GM21390 (cell line): ENCODE measurements around the gene NPB.

Experiments used
- ATAC-seq: cut with Tn5 transposase; IDR thresholded peaks from one replicate; pipeline ENCODE4 v1.9.1; 2021; ENCODE audit not compliant: unreplicated experiment

NPB gene

GRCh38 chr17:81911277-81911961, 9.4 kb downstream of the NPB start, which contains the start of gene PCYT2:
TSS of gene PCYT2 (minus strand) at chr17:81911399. CDS start at chr17:81911355, 44 bp downstream.
- peak; percentile 67 for ATAC-seq

- no peak for ATAC-seq
These were observed 9.9 kb downstream of the NPB start for GRCh38 chr17:81911969-81912368.

GRCh38 chr17:81912441-81913309, 10.6 kb downstream of the NPB start:
- no peak for ATAC-seq

- no peak for ATAC-seq
These were observed 11.5 kb downstream of the NPB start for GRCh38 chr17:81913394-81914102.

- ATAC-seq, result no peak
These were observed 12.2 kb downstream of the NPB start for GRCh38 chr17:81914103-81914850.

- ATAC-seq, result no peak
These were observed 13.3 kb downstream of the NPB start for GRCh38 chr17:81915331-81915730.

GRCh38 chr17:81916234-81917001, 14.4 kb downstream of the NPB start:
- no peak for ATAC-seq

GRCh38 chr17:81917565-81918332, 15.7 kb downstream of the NPB start, which contains the start of gene SIRT7:
TSS of gene SIRT7 (minus strand) at chr17:81918176. CDS start at chr17:81918131, 45 bp downstream.
- ATAC-seq, result peak; percentile 57

GRCh38 chr17:81918333-81918669, 16.3 kb downstream of the NPB start:
- ATAC-seq, result peak; percentile 8

GRCh38 chr17:81918832-81919545, 17.0 kb downstream of the NPB start:
- no peak for ATAC-seq

GRCh38 chr17:81920612-81921536, 18.8 kb downstream of the NPB start:
- no peak for ATAC-seq

- no peak for ATAC-seq
These were observed 19.5 kb downstream of the NPB start for GRCh38 chr17:81921537-81921862.

- ATAC-seq, result no peak
These were observed 20.0 kb downstream of the NPB start for GRCh38 chr17:81921996-81922565.

- no peak for ATAC-seq
These were observed 20.7 kb downstream of the NPB start for GRCh38 chr17:81922566-81923301.

GRCh38 chr17:81923302-81924260, 21.5 kb downstream of the NPB start:
- ATAC-seq, result no peak
